Transverse colon (tissue), 4 donors: ENCODE data around the gene DAB2IP.

ENCODE experiments used
- POLR2AphosphoS5 ChIP-seq, 3 donors: sonication (generic); formaldehyde crosslinking; IDR thresholded peaks; one replicate each; pipeline ENCODE4 v1.6.1; 2016; ENCODE audit warnings: antibody characterized with exemption in 3 of 3
- TF ChIP-seq, protein P1 (sequence below), 5 experiments: fragments of 200-600 bp in 3 of 5; fragments of 450-650 bp in 2 of 5; sonication (generic) in 3 of 5; IDR thresholded peaks; 1 replicate in 2 of 5; 2 replicates in 3 of 5; pipeline ENCODE4 v1.5.1; 2016 to 2017; ENCODE audit warnings: antibody characterized with exemption in 5 of 5, inconsistent platforms in 3 of 5, mild to moderate bottlenecking in 2 of 5, moderate library complexity in 1 of 5

DNA sequence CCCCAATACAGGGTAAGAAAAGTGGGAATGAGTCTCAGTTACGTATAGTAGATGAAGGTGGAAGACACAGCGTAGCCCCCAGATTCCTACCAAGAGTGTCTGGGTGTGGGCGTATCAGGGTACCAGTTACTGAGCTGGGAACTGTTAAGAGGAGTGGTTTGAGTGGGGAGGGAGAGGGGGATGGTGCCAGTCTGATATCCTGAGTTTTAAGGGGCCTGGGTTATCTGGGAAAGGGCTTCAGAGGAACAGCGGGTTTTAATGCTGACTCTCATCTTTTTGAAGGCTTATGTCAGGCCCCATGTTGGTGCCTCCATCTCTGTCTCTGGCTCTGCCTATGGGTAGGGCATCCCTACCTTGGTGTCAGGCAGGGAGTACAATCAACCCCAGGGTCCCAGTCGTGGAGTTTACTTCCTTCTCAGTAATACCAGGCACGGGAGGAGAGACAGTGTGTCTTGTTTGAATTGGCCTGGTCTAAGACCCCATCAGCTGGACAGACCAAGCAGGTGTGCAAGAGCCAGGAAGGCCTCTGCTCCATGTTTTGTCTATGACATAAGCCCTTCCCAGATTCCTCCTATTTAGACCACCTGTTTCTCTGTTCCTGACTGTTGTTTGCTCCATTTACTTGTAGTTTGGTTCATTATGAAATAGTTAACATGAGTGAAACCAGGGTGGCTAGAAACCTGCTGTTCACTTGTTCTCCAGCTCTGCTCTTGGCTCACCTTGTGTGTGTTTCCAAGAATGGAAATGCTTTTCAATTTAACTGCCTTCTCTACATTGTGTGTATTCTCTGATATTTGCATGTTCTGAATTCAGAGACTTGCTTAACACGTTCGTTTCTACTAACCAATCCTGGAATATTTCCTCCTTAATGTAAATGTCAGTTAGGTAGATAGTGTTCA lies 125.6 kb downstream of the DAB2IP start:
- TF ChIP-seq, protein P1, sequence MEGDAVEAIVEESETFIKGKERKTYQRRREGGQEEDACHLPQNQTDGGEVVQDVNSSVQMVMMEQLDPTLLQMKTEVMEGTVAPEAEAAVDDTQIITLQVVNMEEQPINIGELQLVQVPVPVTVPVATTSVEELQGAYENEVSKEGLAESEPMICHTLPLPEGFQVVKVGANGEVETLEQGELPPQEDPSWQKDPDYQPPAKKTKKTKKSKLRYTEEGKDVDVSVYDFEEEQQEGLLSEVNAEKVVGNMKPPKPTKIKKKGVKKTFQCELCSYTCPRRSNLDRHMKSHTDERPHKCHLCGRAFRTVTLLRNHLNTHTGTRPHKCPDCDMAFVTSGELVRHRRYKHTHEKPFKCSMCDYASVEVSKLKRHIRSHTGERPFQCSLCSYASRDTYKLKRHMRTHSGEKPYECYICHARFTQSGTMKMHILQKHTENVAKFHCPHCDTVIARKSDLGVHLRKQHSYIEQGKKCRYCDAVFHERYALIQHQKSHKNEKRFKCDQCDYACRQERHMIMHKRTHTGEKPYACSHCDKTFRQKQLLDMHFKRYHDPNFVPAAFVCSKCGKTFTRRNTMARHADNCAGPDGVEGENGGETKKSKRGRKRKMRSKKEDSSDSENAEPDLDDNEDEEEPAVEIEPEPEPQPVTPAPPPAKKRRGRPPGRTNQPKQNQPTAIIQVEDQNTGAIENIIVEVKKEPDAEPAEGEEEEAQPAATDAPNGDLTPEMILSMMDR (IDR thresholded peaks at IDR 0.05): no peak
- no peak for TF ChIP-seq POLR2AphosphoS5 (IDR thresholded peaks at IDR 0.05)
